ENCODE results near the gene SLC35G4.

DNA sequence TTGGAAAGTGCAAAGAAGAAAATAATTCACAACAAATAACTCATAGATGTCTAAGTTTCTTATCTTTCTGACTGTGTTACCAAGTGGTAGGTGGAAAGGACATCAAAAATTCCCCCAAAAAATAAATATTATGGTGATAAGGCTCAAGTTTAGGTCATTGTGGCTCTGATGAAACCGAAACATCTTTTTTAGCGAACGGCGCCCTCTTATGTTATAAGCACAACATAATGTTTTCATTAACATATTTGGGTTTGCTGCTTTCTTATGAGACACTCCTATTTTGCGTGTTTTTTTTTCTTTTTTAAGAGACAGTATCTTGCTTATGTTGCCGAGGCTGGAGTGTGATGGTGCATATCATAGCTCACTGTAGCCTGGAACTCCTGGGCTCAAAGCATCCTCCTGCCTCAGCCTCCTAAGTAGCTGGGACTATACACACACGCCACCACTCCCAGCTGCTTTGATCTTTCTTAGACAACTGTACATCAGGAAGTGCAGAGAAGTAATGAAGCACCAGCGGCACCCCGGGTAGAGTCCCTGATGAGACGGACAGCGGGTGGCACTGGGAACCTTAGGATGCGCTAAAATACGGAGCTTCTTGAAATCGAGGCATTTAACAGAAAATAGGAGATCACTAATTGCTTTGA, 38.5 kb upstream of the SLC35G4 start:
- TF ChIP-seq POLR2A (IDR thresholded peaks at IDR 0.05) = no peak
- TF ChIP-seq, protein P1, sequence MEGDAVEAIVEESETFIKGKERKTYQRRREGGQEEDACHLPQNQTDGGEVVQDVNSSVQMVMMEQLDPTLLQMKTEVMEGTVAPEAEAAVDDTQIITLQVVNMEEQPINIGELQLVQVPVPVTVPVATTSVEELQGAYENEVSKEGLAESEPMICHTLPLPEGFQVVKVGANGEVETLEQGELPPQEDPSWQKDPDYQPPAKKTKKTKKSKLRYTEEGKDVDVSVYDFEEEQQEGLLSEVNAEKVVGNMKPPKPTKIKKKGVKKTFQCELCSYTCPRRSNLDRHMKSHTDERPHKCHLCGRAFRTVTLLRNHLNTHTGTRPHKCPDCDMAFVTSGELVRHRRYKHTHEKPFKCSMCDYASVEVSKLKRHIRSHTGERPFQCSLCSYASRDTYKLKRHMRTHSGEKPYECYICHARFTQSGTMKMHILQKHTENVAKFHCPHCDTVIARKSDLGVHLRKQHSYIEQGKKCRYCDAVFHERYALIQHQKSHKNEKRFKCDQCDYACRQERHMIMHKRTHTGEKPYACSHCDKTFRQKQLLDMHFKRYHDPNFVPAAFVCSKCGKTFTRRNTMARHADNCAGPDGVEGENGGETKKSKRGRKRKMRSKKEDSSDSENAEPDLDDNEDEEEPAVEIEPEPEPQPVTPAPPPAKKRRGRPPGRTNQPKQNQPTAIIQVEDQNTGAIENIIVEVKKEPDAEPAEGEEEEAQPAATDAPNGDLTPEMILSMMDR (IDR thresholded peaks at IDR 0.05) = no peak

Data from testis (tissue), 2 donors.